ENCODE measurements around the gene ADARB2. TPM values are rescaled to one million over a fixed set of nuclear protein-coding genes. Genes with fewer than 3 reads are reported as not detected.

The ADARB2 gene
- total RNA-seq, 1 donor from 2014 or later: 0.80 TPM

DNA sequence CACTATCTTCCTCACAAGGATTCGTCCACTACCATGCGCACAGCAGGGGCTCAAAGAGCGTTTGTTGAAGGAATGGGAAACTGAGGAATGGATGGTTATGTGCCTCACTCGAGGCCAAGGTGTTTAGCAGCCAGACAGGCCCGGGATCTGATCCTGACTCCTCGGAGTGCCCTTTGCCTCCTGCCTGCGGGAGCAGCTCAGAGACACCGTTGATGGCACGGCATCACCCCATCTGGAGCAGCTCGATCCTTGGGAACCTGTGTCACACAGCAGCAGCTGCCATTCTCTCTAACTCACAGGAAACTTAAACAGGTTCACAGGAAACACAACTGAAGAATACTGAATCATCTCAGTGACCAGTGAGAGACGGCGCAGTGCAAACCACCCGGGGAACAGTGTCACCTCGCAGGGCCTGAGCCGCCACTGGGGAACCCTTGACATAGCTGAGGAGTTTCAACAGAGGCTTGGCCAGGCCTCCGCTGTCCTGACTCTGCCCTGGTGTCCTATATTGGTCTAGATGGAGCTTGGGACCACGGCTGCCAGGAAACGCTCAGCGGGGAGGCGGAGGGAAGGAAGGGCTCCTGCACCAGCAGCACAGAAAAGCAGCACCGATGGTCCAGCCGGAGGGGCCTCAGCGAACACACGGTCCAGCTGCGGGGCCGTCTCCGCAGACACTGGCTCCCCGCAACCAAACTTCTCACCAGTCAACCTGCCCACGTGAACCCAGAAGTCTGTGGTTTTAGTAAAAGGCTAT is 169.4 kb downstream of the ADARB2 start:
- no peak for ATAC-seq
- Histone ChIP-seq H3K4me3 (no peak overlapping the region), H3K27ac (no peak overlapping the region), H3K9me3 (no peaks in the 10 kb centered on the region), H3K27me3 (ENCODE audit: low read depth) (no peaks in the 10 kb centered on the region), H3K4me1 (no peaks in the 10 kb centered on the region), H3K36me3 (no peaks in the 10 kb centered on the region)
- intact Hi-C loops (cut with DNase I): no loop called here
- DNase-seq: no peak
- TF ChIP-seq, protein P1, sequence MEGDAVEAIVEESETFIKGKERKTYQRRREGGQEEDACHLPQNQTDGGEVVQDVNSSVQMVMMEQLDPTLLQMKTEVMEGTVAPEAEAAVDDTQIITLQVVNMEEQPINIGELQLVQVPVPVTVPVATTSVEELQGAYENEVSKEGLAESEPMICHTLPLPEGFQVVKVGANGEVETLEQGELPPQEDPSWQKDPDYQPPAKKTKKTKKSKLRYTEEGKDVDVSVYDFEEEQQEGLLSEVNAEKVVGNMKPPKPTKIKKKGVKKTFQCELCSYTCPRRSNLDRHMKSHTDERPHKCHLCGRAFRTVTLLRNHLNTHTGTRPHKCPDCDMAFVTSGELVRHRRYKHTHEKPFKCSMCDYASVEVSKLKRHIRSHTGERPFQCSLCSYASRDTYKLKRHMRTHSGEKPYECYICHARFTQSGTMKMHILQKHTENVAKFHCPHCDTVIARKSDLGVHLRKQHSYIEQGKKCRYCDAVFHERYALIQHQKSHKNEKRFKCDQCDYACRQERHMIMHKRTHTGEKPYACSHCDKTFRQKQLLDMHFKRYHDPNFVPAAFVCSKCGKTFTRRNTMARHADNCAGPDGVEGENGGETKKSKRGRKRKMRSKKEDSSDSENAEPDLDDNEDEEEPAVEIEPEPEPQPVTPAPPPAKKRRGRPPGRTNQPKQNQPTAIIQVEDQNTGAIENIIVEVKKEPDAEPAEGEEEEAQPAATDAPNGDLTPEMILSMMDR (IDR thresholded peaks at IDR 0.05): no peak

DNA sequence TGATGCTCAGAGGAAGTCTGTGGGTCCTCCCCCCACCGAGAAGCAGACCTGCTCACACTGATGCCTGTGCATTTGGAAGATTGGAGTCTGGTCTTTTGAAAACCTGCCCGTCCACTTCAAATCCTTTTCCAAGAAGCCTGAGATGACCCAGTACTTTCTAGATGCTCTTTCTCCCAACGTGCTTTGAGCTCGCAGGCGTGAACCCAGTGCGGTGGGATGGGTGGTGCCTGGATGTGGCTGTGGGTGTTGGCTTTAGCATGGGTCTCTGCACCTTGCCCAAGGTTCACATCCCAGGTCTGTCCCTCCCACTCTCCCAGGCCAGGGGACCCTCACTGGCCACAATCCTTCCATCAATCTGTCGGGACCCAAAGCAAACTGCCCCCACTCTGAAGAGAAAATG is 170.2 kb downstream of the ADARB2 start:
- Histone ChIP-seq H3K27ac (no peak overlapping the region), H3K4me1 (no peaks in the 10 kb centered on the region), H3K4me3 (no peak overlapping the region), H3K27me3 (ENCODE audit: low read depth) (peaks cover 5% of the 10 kb centered on the region), H3K9me3 (no peaks in the 10 kb centered on the region), H3K36me3 (no peaks in the 10 kb centered on the region)
- ATAC-seq (no peak), DNase-seq (no peak)
- TF ChIP-seq, protein P1 (IDR thresholded peaks at IDR 0.05): no peak
- intact Hi-C loops (cut with DNase I): no loop called here

DNA sequence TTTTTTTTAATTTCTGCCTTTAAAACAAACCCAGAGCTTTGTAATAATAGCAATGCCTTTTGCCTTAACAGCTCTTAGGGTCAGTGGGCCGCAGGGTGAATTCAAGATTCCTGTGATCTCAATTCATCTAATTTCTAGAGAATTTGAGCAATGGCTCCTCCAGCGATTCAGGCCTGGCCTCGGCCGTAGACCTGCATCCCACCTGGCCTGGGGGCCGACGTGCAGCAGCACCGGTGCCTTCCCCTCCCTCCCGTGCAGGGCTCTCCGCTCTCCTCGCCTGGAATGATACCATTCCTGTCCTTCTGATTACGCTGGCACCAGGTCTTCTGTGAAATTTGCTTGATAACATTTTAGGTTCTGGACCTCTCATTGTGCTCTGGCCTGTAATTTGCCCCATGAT is 172.5 kb downstream of the ADARB2 start:
- Histone ChIP-seq H3K4me1 (no peaks in the 10 kb centered on the region), H3K4me3 (no peak overlapping the region), H3K27ac (no peak overlapping the region), H3K9me3 (no peaks in the 10 kb centered on the region), H3K36me3 (no peaks in the 10 kb centered on the region), H3K27me3 (ENCODE audit: low read depth) (peaks cover 10% of the 10 kb centered on the region)
- DNase-seq (no peak), ATAC-seq (no peak)
- TF ChIP-seq, protein P1 (IDR thresholded peaks at IDR 0.05): no peak
- intact Hi-C loops (cut with DNase I): no loop called here

DNA sequence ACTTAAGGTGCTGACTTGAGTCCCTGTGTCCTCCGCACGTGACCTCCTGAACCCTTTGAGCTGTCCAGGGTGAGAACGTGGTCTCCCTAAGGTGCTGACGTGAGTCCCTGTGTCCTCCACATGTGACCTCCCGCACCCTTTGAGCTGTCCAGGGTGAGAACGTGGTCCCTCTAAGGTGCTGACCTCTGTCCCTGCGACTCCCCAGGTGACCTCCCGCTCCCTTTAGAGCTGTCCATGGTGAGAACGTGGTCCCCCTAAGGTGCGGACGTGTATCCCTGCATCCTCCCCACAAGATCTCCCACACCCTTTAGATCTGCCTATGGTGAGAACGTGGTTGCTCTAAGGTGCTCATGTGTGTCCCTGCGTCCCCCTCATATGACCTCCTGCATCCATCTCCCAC is 174.3 kb downstream of the ADARB2 start:
- peak in 1 of 2 donors; percentile 18 for ATAC-seq
- intact Hi-C loops (cut with DNase I): no loop called here

DNA sequence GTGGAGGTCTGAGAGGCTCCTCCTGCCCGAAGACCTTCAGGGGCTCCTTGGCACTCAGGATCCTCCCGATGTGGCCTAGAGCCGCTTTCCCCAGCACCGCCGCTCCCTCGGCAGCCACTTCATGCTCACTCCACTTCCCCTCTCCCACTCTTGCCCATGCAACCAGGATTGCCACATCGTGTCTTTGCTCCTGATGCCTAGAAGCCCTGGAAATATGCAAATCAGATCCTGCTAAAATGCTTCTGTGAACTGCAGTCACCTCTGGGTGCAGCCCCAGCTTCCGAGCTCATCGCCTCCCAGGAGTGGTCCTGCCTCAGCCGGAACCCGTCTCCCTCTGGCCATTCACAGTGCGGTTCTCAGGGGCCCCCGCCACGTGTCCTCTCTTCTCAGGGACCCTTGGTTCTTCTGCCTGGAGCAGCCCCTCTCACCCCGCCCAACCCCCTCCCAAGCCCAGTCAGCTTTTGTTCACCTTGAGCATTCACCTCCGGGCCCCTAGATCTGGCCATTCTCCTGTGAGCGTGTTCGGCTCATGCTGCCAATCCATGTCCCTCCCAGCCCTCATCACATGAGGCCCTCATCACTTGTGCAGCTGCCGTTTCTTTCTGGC is 175.5 kb downstream of the ADARB2 start:
- Histone ChIP-seq H3K27me3 (ENCODE audit: low read depth) (peaks cover 19% of the 10 kb centered on the region), H3K27ac (no peak overlapping the region), H3K9me3 (no peaks in the 10 kb centered on the region), H3K36me3 (no peaks in the 10 kb centered on the region), H3K4me1 (no peaks in the 10 kb centered on the region), H3K4me3 (no peak overlapping the region)
- no peak for DNase-seq
- intact Hi-C loops (cut with DNase I): no loop called here
- TF ChIP-seq, protein P1 (IDR thresholded peaks at IDR 0.05): no peak
- ATAC-seq: no peak

More for the DNA sequence above, 174.3 kb downstream of the ADARB2 start:
- TF ChIP-seq, protein P1 (IDR thresholded peaks at IDR 0.05): no peak
- no peak overlapping the region for H3K27ac ChIP-seq
- DNase-seq: no peak
- no peak overlapping the region for H3K4me3 ChIP-seq
- H3K27me3 ChIP-seq (ENCODE audit: low read depth): peaks cover 17% of the 10 kb centered on the region
- H3K4me1 ChIP-seq: no peaks in the 10 kb centered on the region
- no peaks in the 10 kb centered on the region for H3K36me3 ChIP-seq
- no peaks in the 10 kb centered on the region for H3K9me3 ChIP-seq
